CD4-positive, alpha-beta T cell (primary cell): ENCODE measurements around the gene ICAM5. TPM values are rescaled to one million over a fixed set of nuclear protein-coding genes. Genes with fewer than 3 reads are reported as not detected.
"Not testable (repeated sequence)": the region's sequence is repeated elsewhere in the genome, so short reads cannot be mapped to it uniquely, and the experiment has no call there.

Source experiments
- ATAC-seq: fragments of 200-7000 bp; cut with Tn5 transposase; one replicate; pipeline ENCODE4 v1.10.0; 2022; ENCODE audit warnings: mild to moderate bottlenecking; ENCODE audit not compliant: poor library complexity
- CTCF ChIA-PET: fragments of 350-600 bp; sonication (Branson Sonifier 250); formaldehyde crosslinking; loops from one replicate; lab custom pipeline; 2021; ENCODE audit warnings: antibody characterized with exemption, inconsistent platforms; lab: Charles Lee
- POLR2A ChIA-PET: fragments of 350-600 bp; sonication (Branson Sonifier 250); formaldehyde crosslinking; loops from one replicate; lab custom pipeline; 2021; ENCODE audit warnings: antibody characterized with exemption, inconsistent platforms; lab: Charles Lee
- DNase-seq, 14 experiments: peaks; one replicate each; pipeline ENCODE4 v3.0.0-alpha.2; 2013 to 2020; ENCODE audit warnings: mixed read lengths in 2 of 14
- H3K27ac ChIP-seq, 2 donors: one replicate each; pipeline versions ENCODE4 v1.5.1 to v1.7.0; 2013; ENCODE audit warnings: low read length in 2 of 2, low read depth in 1 of 2, mild to moderate bottlenecking in 1 of 2
- H3K27me3 ChIP-seq, 2 experiments: 1 replicate in 1 of 2; 2 replicates in 1 of 2; pipeline versions ENCODE4 v1.6.1 to v1.7.0; 2013; ENCODE audit warnings: low read length in 2 of 2, control low read depth in 1 of 2, mild to moderate bottlenecking in 1 of 2, moderate library complexity in 1 of 2; ENCODE audit not compliant: insufficient read depth in 2 of 2, control insufficient read depth in 1 of 2
- H3K36me3 ChIP-seq: one replicate; pipeline ENCODE4 v1.6.1; 2013; ENCODE audit warnings: low read length, control low read depth; ENCODE audit not compliant: insufficient read depth
- H3K4me1 ChIP-seq: one replicate; pipeline ENCODE4 v1.6.1; 2013; ENCODE audit warnings: low read length, control low read depth; ENCODE audit not compliant: insufficient read depth
- H3K4me3 ChIP-seq: one replicate; pipeline ENCODE4 v1.5.1; 2013; ENCODE audit warnings: mild to moderate bottlenecking, low read length, moderate library complexity
- H3K9me3 ChIP-seq, 2 experiments: 1 replicate in 1 of 2; 2 replicates in 1 of 2; pipeline versions ENCODE4 v1.6.1 to v1.7.0; 2013; ENCODE audit warnings: low read length in 2 of 2, mild to moderate bottlenecking in 2 of 2, control low read depth in 1 of 2, moderate library complexity in 1 of 2; ENCODE audit not compliant: control insufficient read depth in 1 of 2, insufficient read depth in 1 of 2
- H3K27ac Mint-ChIP-seq: one replicate; pipeline ENCODE4 v1.8.0; 2020; ENCODE audit warnings: mixed read lengths
- H3K27me3 Mint-ChIP-seq: one replicate; pipeline ENCODE4 v1.8.0; 2021; ENCODE audit warnings: mixed read lengths
- H3K36me3 Mint-ChIP-seq: one replicate; pipeline ENCODE4 v1.8.0; 2021; ENCODE audit warnings: low read depth, mixed read lengths
- H3K4me1 Mint-ChIP-seq: one replicate; pipeline ENCODE4 v1.8.0; 2021; ENCODE audit warnings: low read depth, mixed read lengths
- H3K4me3 Mint-ChIP-seq: one replicate; pipeline ENCODE4 v1.8.0; 2020; ENCODE audit warnings: mild to moderate bottlenecking, mixed read lengths
- H3K9me3 Mint-ChIP-seq: one replicate; pipeline ENCODE4 v1.8.0; 2020; ENCODE audit warnings: mixed read lengths
- CTCF ChIP-seq: fragments of 200-600 bp; IDR thresholded peaks from one replicate; pipeline ENCODE4 v1.8.0; 2022; ENCODE audit warnings: antibody characterized with exemption, mild to moderate bottlenecking
- intact Hi-C, 2 experiments: fragments of 100-400 bp; cut with DNase I in 1 of 2; cut with micrococcal nuclease in 1 of 2; formaldehyde crosslinking; loops; one replicate each; pipeline versions ENCODE4 v1.15.1 to v1.9.0; 2023 to 2025; cut with DNase I, micrococcal nuclease
- total RNA-seq, 174 experiments: library from RNA in 2 of 174; stranded (reverse) in 2 of 174; gene quantifications; one replicate each; pipeline ENCODE4 v1.2.3 and lab custom pipeline; 2021 to 2026

The ICAM5 gene
- total RNA-seq, 2 experiments from 2014 or later, result not detected

- H3K9me3 Mint-ChIP-seq, result no peaks in the 10 kb centered on the region
- peaks cover 31% of the 10 kb centered on the region for H3K36me3 Mint-ChIP-seq
- ChIA-PET CTCF (interaction anchor here (1.1 to 2.3 kb wide), 2 partner anchors 10 to 109 kb away, joined by 3 to 5 read pairs; partner anchors contain the start of gene ICAM1), POLR2A (interaction anchor here (0.7 to 1.1 kb wide), 2 partner anchors 8 to 9 kb away, joined by 6 to 9 read pairs; partner anchors contain the start of gene ICAM1)
- H3K4me1 Mint-ChIP-seq, result no peaks in the 10 kb centered on the region
- Histone ChIP-seq H3K27ac (no peak overlapping the region), H3K9me3 (no peaks in the 10 kb centered on the region), H3K36me3 (peaks cover 36% of the 10 kb centered on the region), H3K4me3 (no peak overlapping the region), H3K4me1 (no peaks in the 10 kb centered on the region), H3K27me3 (no peaks in the 10 kb centered on the region)
- no peak overlapping the region for H3K4me3 Mint-ChIP-seq
- no peak for TF ChIP-seq CTCF
- intact Hi-C loops, result no loop called here
- DNase-seq, result peak in 1 of 14 experiments; percentile 5
- H3K27ac Mint-ChIP-seq, result no peak overlapping the region
- no peak for ATAC-seq
- H3K27me3 Mint-ChIP-seq, result no peaks in the 10 kb centered on the region
Measured at GRCh38 chr19:10279737-10280442, 9.9 kb upstream of the ICAM5 start.

- H3K27ac ChIP-seq, ATAC-seq, H3K27ac Mint-ChIP-seq, CTCF ChIA-PET, H3K9me3 Mint-ChIP-seq, H3K27me3 ChIP-seq, DNase-seq, H3K4me3 ChIP-seq, H3K9me3 ChIP-seq, H3K4me3 Mint-ChIP-seq, intact Hi-C loops, H3K27me3 Mint-ChIP-seq, POLR2A ChIA-PET: not testable (repeated sequence)
- H3K4me1 Mint-ChIP-seq, result peaks cover 20% of the 10 kb centered on the region
- peaks cover 46% of the 10 kb centered on the region for H3K36me3 ChIP-seq
- H3K36me3 Mint-ChIP-seq, result peaks cover 43% of the 10 kb centered on the region
- H3K4me1 ChIP-seq, result peaks cover 14% of the 10 kb centered on the region
Measured at GRCh38 chr19:10282043-10282442, 7.7 kb upstream of the ICAM5 start.

GRCh38 chr19:10283301-10284064, 6.3 kb upstream of the ICAM5 start:
- Histone ChIP-seq H3K4me1 (peaks cover 28% of the 10 kb centered on the region), H3K36me3 (peaks cover 38% of the 10 kb centered on the region), H3K9me3 (peaks cover 0 to 17% of the 10 kb centered on the region in 2 experiments), H3K27me3 (peaks cover 15 to 18% of the 10 kb centered on the region in 2 experiments), H3K4me3 (no peak overlapping the region), H3K27ac (no peak overlapping the region)
- DNase-seq, result peak in 1 of 14 experiments; percentile 17
- Mint-ChIP-seq H3K4me3 (no peak overlapping the region), H3K36me3 (peaks cover 34% of the 10 kb centered on the region), H3K4me1 (peaks cover 32% of the 10 kb centered on the region), H3K9me3 (no peaks in the 10 kb centered on the region), H3K27me3 (peaks cover 17% of the 10 kb centered on the region), H3K27ac (no peak overlapping the region)
- ChIA-PET CTCF (interaction anchor here (4.4 kb wide), 1 partner anchor 13 kb away, joined by 21 read pairs; the partner anchor contains the start of gene ICAM1), POLR2A (no interaction called here)
- intact Hi-C loops, result no loop called here
- ATAC-seq, result no peak
- TF ChIP-seq CTCF, result no peak
